ENCODE results near the gene FOXP4.

- no peak for TF ChIP-seq CTCF (conservative IDR thresholded peaks at IDR 0.05)
- TF ChIP-seq EZH2 (IDR thresholded peaks at IDR 0.05; ENCODE audit: low read depth) = no peak
Measured at GRCh38 chr6:41596807-41597206, 50.6 kb downstream of the FOXP4 start.
